GM12875 (cell line): ENCODE data around the gene USP7.

Experiments
- H3K4me3 ChIP-seq: one replicate; pipeline ENCODE4 v1.5.1; 2011; ENCODE audit warnings: low read depth, low read length, control low read depth
- CTCF ChIP-seq: IDR thresholded peaks from 2 replicates; pipeline ENCODE4 v1.5.1; 2011; ENCODE audit warnings: low read depth, mild to moderate bottlenecking, control low read depth, inconsistent platforms, low read length, moderate library complexity, borderline replicate concordance; ENCODE audit not compliant: insufficient read depth

Gene USP7

GRCh38 chr16:9004183-9004582 lies 40.5 kb upstream of the USP7 start:
- H3K4me3 ChIP-seq = no peak overlapping the region
- TF ChIP-seq CTCF = no peak

- no peak overlapping the region for H3K4me3 ChIP-seq
- no peak for TF ChIP-seq CTCF
Observed at GRCh38 chr16:9003763-9004162, 40.1 kb upstream of the USP7 start.

GRCh38 chr16:9003322-9003721 lies 39.6 kb upstream of the USP7 start:
- TF ChIP-seq CTCF = no peak
- no peak overlapping the region for H3K4me3 ChIP-seq

- no peak overlapping the region for H3K4me3 ChIP-seq
- TF ChIP-seq CTCF = no peak
Observed at GRCh38 chr16:9002042-9002441, 38.3 kb upstream of the USP7 start.

- H3K4me3 ChIP-seq = no peak overlapping the region
- no peak for TF ChIP-seq CTCF
Observed at GRCh38 chr16:9000664-9001063, 37.0 kb upstream of the USP7 start.

GRCh38 chr16:8999800-9000199 lies 36.1 kb upstream of the USP7 start:
- no peak overlapping the region for H3K4me3 ChIP-seq
- TF ChIP-seq CTCF = no peak

GRCh38 chr16:8998108-8998507 lies 34.4 kb upstream of the USP7 start:
- H3K4me3 ChIP-seq = no peak overlapping the region
- TF ChIP-seq CTCF = no peak
